Left lung (tissue), 14 donors: ENCODE results near the gene TMEM14B. TPM values are rescaled to one million over a fixed set of nuclear protein-coding genes. Genes with fewer than 3 reads are reported as not detected.

Source experiments
- ATAC-seq: fragments of 200-7000 bp; cut with Tn5 transposase; one replicate; pipeline ENCODE4 v1.9.1; 2020; ENCODE audit warnings: moderate library complexity
- DNase-seq, 4 donors: peaks; one replicate each; pipeline ENCODE4 v3.0.0-alpha.2; 2013 to 2020
- H3K27ac ChIP-seq, 2 donors: fragments of 200-600 bp; sonication (generic) in 1 of 2; one replicate each; pipeline versions ENCODE4 v1.5.0 to v1.8.0; 2020 to 2021
- H3K27me3 ChIP-seq, 2 donors: fragments of 200-600 bp; sonication (generic) in 1 of 2; one replicate each; pipeline versions ENCODE4 v1.5.0 to v1.8.0; 2020 to 2021
- H3K36me3 ChIP-seq, 2 donors: fragments of 200-600 bp; sonication (generic) in 1 of 2; one replicate each; pipeline versions ENCODE4 v1.5.0 to v1.8.0; 2020 to 2021
- H3K4me1 ChIP-seq, 2 donors: fragments of 200-600 bp; one replicate each; pipeline ENCODE4 v1.8.0; 2021
- H3K4me3 ChIP-seq, 2 donors: fragments of 200-600 bp; sonication (generic) in 1 of 2; one replicate each; pipeline versions ENCODE4 v1.5.0 to v1.8.0; 2020 to 2021; ENCODE audit warnings: mild to moderate bottlenecking in 1 of 2
- H3K9me3 ChIP-seq, 2 donors: fragments of 200-600 bp; sonication (generic) in 1 of 2; one replicate each; pipeline versions ENCODE4 v1.5.0 to v1.8.0; 2020 to 2021
- CTCF ChIP-seq, 2 donors: fragments of 200-600 bp; sonication (generic) in 1 of 2; IDR thresholded peaks; one replicate each; pipeline versions ENCODE4 v1.5.0 to v1.8.0; 2021; ENCODE audit warnings: antibody characterized with exemption in 2 of 2
- intact Hi-C, 2 donors: fragments of 100-400 bp; cut with DNase I; formaldehyde crosslinking; loops; one replicate each; pipeline versions ENCODE4 v1.11.2 to v1.14.2; 2022
- long read RNA-seq, 12 donors: library from polyadenylated mRNA in 2 of 12; unstranded in 2 of 12; transcript quantifications; one replicate each; pipeline ENCODE4 v2.0.0 and lab custom pipeline, GENCODE V29; 2019 to 2026
- polyA plus RNA-seq, 6 donors: library from polyadenylated mRNA; unstranded; fragments of 120-200 nt; gene quantifications; one replicate each; pipeline ENCODE4 v1.2.1, GENCODE V29; 2013; ENCODE audit not compliant: insufficient read length in 6 of 6
- total RNA-seq, 2 donors: library from RNA; stranded (reverse); fragmentation: NEBNext Ultra II Directional; extraction: Animal tissue kit (Norgen Biotek cat#: 25700); gene quantifications; one replicate each; pipeline ENCODE4 v1.2.1, GENCODE V29; 2021
- donor health status: DM: no; HTN: yes; CAD: no.
- donor health status: DM: no; HTN: no; CAD: no.

Gene TMEM14B
- total RNA-seq: 10 to 100 TPM; 71.1 to 74.8 TPM
- 100 to 1,000 TPM; 102 to 117 (median 105) TPM for polyA plus RNA-seq
- long read RNA-seq, donor 1, transcript TMEM14B-202 (6 exons, 975 nt): major isoform, 103 of 128 reads
- long read RNA-seq, donor 1, partial matches to known transcripts: 7 of 128 reads
- long read RNA-seq, donor 1, other reads (novel, unspliced or antisense): 6 of 128 reads
- long read RNA-seq, donor 2, transcript TMEM14B-201 (5 exons, 787 nt): minor isoform, 6 of 95 reads
- long read RNA-seq, donor 2, transcript TMEM14B-202 (6 exons, 975 nt): major isoform, 62 of 95 reads
- long read RNA-seq, donor 2, partial matches to known transcripts: 16 of 95 reads
- long read RNA-seq, donor 2, other reads (novel, unspliced or antisense): 6 of 95 reads
- long read RNA-seq, donor 3, transcript TMEM14B-202 (6 exons, 975 nt): major isoform, 62 of 72 reads
- long read RNA-seq, donor 3, partial matches to known transcripts: 6 of 72 reads
- long read RNA-seq, donor 3, other reads (novel, unspliced or antisense): 0 of 72 reads
- long read RNA-seq, donor 4, transcript TMEM14B-202 (6 exons, 975 nt): major isoform, 58 of 77 reads
- long read RNA-seq, donor 4, partial matches to known transcripts: 0 of 77 reads
- long read RNA-seq, donor 4, other reads (novel, unspliced or antisense): 10 of 77 reads
- long read RNA-seq, donor 5, transcript TMEM14B-202 (6 exons, 975 nt): major isoform, 98 of 117 reads
- long read RNA-seq, donor 5, transcript TMEM14B-201 (5 exons, 787 nt): minor isoform, 5 of 117 reads
- long read RNA-seq, donor 5, partial matches to known transcripts: 10 of 117 reads
- long read RNA-seq, donor 5, other reads (novel, unspliced or antisense): 0 of 117 reads
- long read RNA-seq, donor 6, transcript TMEM14B-201 (5 exons, 787 nt): minor isoform, 6 of 153 reads
- long read RNA-seq, donor 6, transcript TMEM14B-202 (6 exons, 975 nt): major isoform, 119 of 153 reads
- long read RNA-seq, donor 6, partial matches to known transcripts: 16 of 153 reads
- long read RNA-seq, donor 6, other reads (novel, unspliced or antisense): 7 of 153 reads
- long read RNA-seq, donor 7, transcript TMEM14B-202 (6 exons, 975 nt): major isoform, 54 of 62 reads
- long read RNA-seq, donor 7, partial matches to known transcripts: 0 of 62 reads
- long read RNA-seq, donor 7, other reads (novel, unspliced or antisense): 0 of 62 reads
- long read RNA-seq, donor 8, transcript TMEM14B-202 (6 exons, 975 nt): major isoform, 56 of 63 reads
- long read RNA-seq, donor 8, partial matches to known transcripts: 0 of 63 reads
- long read RNA-seq, donor 8, other reads (novel, unspliced or antisense): 0 of 63 reads
- long read RNA-seq, donor 9, partial matches to known transcripts: 0 of 1 reads
- long read RNA-seq, donor 9, other reads (novel, unspliced or antisense): 0 of 1 reads
- long read RNA-seq, donor 10, transcript TMEM14B-202 (6 exons, 975 nt): major isoform, 65 of 82 reads
- long read RNA-seq, donor 10, transcript TMEM14B-201 (5 exons, 787 nt): minor isoform, 6 of 82 reads
- long read RNA-seq, donor 10, partial matches to known transcripts: 2 of 82 reads
- long read RNA-seq, donor 10, other reads (novel, unspliced or antisense): 6 of 82 reads
- long read RNA-seq, donor 11, transcript TMEM14B-202 (6 exons, 975 nt): major isoform, 46 of 58 reads
- long read RNA-seq, donor 11, transcript TMEM14B-201 (5 exons, 787 nt): minor isoform, 5 of 58 reads
- long read RNA-seq, donor 11, partial matches to known transcripts: 5 of 58 reads
- long read RNA-seq, donor 11, other reads (novel, unspliced or antisense): 0 of 58 reads
- long read RNA-seq, donor 12, transcript TMEM14B-201 (5 exons, 787 nt): minor isoform, 6 of 73 reads
- long read RNA-seq, donor 12, transcript TMEM14B-202 (6 exons, 975 nt): major isoform, 62 of 73 reads
- long read RNA-seq, donor 12, partial matches to known transcripts: 0 of 73 reads
- long read RNA-seq, donor 12, other reads (novel, unspliced or antisense): 0 of 73 reads

- no peaks in the 10 kb centered on the region for H3K27me3 ChIP-seq
- H3K4me3 ChIP-seq: peak within 1 kb of the TSS; percentile 59 to 69
- peaks cover 8 to 30% of the 10 kb centered on the region in 2 donors for H3K4me1 ChIP-seq
- ATAC-seq (peak; percentile 99), DNase-seq (peak; percentile 97 to 100 (median 100))
- peaks cover 0 to 16% of the 10 kb centered on the region in 2 donors for H3K36me3 ChIP-seq
- intact Hi-C loops: no loop called here
- no peaks in the 10 kb centered on the region for H3K9me3 ChIP-seq
- peak within 1 kb of the TSS; percentile 66 to 84 for H3K27ac ChIP-seq
- TF ChIP-seq CTCF (IDR thresholded peaks at IDR 0.05): no peak
These were observed at the start of gene TMEM14B for GRCh38 chr6:10747251-10747972. TMEM14B (plus strand) TSS chr6:10747805; CDS start chr6:10749246, 1,441 bp downstream.

GRCh38 chr6:10713962-10714361, 33.6 kb upstream of the TMEM14B start:
- intact Hi-C loops: no loop called here
- Histone ChIP-seq H3K27ac (no peak overlapping the region), H3K4me1 (no peaks in the 10 kb centered on the region), H3K9me3 (peaks cover 0 to 4% of the 10 kb centered on the region in 2 donors), H3K36me3 (peaks cover 0 to 18% of the 10 kb centered on the region in 2 donors), H3K4me3 (no peak overlapping the region), H3K27me3 (no peaks in the 10 kb centered on the region)
- DNase-seq (no peak), ATAC-seq (no peak)
- no peak for TF ChIP-seq CTCF (IDR thresholded peaks at IDR 0.05)

- no peak for DNase-seq
- Histone ChIP-seq H3K4me1 (peaks cover 10 to 39% of the 10 kb centered on the region in 2 donors), H3K36me3 (no peaks in the 10 kb centered on the region), H3K27ac (peak overlapping the region; percentile 84 to 90), H3K4me3 (peak overlapping the region; percentile 66 to 74), H3K27me3 (no peaks in the 10 kb centered on the region), H3K9me3 (peaks cover 0 to 10% of the 10 kb centered on the region in 2 donors)
- intact Hi-C loops: no loop called here
- ATAC-seq: no peak
- no peak for TF ChIP-seq CTCF (IDR thresholded peaks at IDR 0.05)
These were observed 28.2 kb upstream of the TMEM14B start for GRCh38 chr6:10719296-10719963.
